Activated CD4-positive, alpha-beta T cell treated with anti-CD3 and anti-CD28 coated beads, Interleukin-2, Interleukin-4, amounts not matched to agents 100 ng/mL and 50 ng/mL, durations not matched to agents 16 hours and 8 hours (primary cell): ENCODE data around the gene LYL1.
"Not testable (repeated sequence)": the region's sequence is repeated elsewhere in the genome, so short reads cannot be mapped to it uniquely, and the experiment has no call there.

ENCODE experiments used
- DNase-seq: peaks from one replicate; pipeline ENCODE4 v3.0.0-alpha.2; 2020; ENCODE audit warnings: low spot score

Gene LYL1

DNA sequence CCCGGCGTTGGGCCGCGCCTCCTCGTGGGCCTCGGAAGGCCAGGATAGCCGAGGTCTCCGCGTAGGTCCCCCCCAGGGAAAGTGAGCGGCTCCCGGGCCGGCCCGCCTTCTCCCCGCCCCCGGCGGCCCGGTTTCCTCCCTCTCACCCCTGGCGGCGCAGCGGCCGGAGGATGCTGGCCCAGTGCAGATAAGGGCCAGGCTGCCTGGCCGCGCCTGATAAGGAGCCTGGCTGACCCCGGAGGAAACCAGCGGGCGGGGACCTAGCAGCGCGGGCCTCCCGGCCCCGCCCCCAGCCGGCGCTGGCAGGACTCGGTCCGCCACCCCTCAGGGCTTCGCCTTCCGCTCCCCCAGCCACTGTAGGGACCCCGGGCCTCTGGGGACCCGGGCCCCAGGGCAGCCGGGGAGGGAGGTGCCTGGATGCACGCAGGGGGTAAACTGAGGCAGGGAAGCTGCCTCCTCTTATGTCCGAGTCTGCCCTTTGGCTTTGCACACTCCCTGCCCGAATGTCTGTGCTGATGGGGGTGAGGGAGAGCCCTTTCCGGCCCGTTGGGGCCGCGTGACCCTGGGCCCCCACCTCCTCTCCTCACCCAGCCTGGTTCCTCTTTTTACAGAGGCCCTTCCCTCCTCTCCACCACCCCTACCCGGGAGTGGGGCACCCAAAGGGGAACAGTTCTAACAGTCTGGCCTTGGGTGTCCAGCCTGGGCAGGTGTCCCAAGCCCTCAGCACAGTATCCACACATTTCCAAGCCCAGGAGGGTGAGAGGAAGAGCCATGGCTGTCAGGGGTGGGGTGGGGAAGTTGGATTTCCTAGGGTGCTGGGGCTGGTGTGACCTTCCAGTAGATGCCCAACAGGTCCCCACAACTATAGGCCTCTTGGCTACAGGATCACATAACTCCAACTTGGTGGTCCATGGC, at the start of gene LYL1:
TSS of gene LYL1 (minus strand) at position 193 of the 915 bp plus-strand sequence. CDS start 1,687 bp downstream, outside the sequence.
- DNase-seq = no peak

GRCh38 chr19:13151605-13152355, 49.1 kb upstream of the LYL1 start:
- peak; percentile 97 for DNase-seq

DNA sequence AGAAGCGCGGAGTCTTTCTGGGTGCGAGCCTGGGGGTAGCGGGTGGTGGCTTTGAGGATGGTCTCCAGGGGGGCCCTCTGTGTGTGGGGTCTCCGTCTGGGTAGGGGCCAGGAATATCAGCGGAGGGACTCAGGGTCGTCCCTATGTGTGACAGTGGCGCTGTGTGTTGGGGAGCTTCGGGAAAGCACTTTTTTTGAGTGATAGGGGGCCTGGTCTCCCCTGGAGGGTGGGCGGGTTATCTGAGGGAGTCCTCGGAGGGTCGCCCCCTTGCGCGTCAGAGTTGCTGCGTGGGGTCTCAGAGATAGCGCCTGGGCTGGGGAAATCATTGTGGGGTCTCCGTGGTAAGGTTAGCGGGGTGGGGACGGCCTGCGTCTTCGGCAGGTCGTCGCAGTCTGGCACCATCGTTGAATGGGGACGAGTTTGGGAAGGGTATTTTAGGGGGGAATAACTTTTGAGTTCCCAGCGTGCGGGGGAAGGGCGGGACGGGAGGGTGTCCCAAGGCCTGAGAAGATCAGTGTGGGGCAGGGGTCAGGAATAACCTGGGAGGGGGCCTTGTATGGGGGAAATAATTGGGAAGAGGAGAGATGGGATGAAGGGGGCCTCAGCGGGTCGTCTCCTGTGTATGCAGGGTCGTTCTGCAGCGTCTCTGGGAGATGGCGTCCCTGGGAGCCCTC, 48.4 kb upstream of the LYL1 start:
- DNase-seq = no peak

GRCh38 chr19:13150187-13150930, 47.7 kb upstream of the LYL1 start, which contains the start of the genes IER2 and STX10:
Gene IER2 (plus strand): TSS chr19:13150411. CDS start chr19:13153187, 2,776 bp downstream.
Gene STX10 (minus strand): TSS chr19:13150375. CDS start chr19:13150173, 202 bp downstream.
- peak; percentile 94 for DNase-seq

GRCh38 chr19:13149628-13150186, 47.0 kb upstream of the LYL1 start:
- DNase-seq = peak; percentile 26

DNA sequence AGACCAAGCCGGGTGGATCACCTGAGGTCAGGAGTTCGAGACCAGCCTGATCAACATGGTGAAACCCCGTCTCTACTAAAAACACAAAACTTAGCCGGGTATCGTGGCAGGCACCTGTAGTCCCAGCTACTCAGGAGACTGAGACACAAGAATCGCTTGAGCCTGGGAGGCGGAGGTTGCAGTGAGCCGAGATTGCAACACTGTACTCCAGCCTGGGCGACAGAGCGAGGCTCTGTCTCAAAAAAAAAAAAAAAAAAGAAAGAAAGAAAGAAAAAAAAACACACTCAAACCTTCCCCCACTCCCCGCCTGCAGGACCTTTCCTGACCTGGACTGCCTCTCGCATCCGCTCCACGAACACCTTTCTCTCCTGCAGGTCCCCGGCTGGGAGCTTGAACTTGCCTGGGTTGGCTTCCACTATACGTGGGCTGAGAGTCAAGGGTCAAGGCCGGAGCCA, 46.5 kb upstream of the LYL1 start:
- not testable (repeated sequence) for DNase-seq

- DNase-seq = no peak
Observed at GRCh38 chr19:13146763-13147563, 44.3 kb upstream of the LYL1 start.

GRCh38 chr19:13139633-13140311, 37.1 kb upstream of the LYL1 start:
- no peak for DNase-seq

DNA sequence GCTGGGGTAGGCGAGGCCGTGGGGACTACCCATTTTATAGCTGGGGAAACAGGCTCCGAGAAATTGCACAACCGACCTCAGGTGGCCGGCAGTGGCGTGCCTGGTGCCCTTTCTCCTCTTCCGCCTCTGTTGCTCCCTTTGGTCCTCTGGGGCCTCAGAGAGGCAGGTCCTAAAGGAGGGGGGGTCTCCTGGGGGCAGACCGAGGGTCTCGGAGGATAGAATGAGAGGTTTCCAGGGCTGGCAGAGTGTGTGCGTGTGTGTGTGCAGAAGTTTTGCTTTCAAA, 36.2 kb upstream of the LYL1 start:
- DNase-seq = no peak

GRCh38 chr19:13138171-13138915, 35.7 kb upstream of the LYL1 start:
- no peak for DNase-seq

GRCh38 chr19:13137290-13137794, 34.7 kb upstream of the LYL1 start:
- DNase-seq = no peak

GRCh38 chr19:13135068-13136062, 32.7 kb upstream of the LYL1 start:
- DNase-seq = no peak

GRCh38 chr19:13134626-13135025, 32.0 kb upstream of the LYL1 start:
- DNase-seq = no peak

- no peak for DNase-seq
Observed at GRCh38 chr19:13133241-13133870, 30.7 kb upstream of the LYL1 start.

GRCh38 chr19:13132471-13133180, 30.0 kb upstream of the LYL1 start:
- peak; percentile 88 for DNase-seq

DNA sequence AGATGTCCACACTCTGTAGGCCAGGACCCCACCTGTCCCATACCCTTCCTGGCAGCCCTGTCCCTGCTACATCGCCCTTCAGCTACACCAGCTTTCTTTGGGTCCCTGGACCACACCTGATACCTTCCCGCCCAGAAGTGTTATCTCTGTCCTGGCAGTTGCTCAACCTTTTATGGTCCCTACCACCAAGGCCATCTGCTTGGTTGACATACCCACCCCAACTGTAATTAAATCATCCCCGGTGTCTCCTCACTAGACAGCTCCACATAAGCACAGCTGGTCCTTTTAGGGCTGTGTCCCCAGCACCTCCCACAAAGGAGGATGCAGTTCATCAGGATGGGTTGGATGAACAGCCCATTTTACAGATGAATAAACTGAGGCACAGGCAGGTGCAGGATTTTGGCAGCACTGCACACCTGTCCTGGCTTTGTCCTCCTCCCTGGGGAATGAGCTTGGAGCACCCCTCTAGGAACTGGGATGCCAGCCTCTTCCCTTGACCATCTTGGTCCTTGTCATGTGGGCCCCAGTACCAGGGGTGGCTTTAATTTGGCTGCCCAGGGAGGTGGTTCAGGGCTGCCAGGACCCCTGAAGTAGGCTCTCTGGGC, 28.3 kb upstream of the LYL1 start:
- no peak for DNase-seq
